ENCODE results near the gene NOTUM.

DNA sequence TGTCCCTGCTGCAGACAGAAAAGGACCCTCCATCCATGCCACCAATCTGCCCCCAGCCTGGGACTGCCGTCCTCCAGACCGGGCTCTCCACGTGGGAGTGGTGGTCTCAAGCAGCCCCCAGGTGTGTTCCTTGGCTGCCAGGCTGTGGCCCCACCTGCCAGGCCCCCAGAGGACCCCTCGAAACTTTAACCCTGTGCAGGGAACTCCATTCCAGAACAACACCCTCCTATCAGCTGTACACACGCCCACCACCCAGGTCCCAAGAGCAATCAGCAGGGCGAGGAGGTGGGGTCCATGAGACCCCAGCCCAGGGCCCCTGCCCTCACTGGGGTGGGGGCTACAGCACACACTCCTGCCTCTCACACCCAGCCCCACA, 25.3 kb downstream of the NOTUM start:
- TF ChIP-seq CTCF (IDR thresholded peaks at IDR 0.05) (no peak), ZFX (IDR thresholded peaks at IDR 0.05; ENCODE audit: borderline replicate concordance) (no peak)

Measured in 22Rv1 (cell line).